GM19467 (cell line): Measurements from ENCODE around the gene FHOD1.

Source experiments
- ATAC-seq: cut with Tn5 transposase; IDR thresholded peaks from one replicate; pipeline ENCODE4 v1.9.1; 2021; ENCODE audit warnings: mild to moderate bottlenecking, moderate library complexity; ENCODE audit not compliant: unreplicated experiment

The FHOD1 gene

DNA sequence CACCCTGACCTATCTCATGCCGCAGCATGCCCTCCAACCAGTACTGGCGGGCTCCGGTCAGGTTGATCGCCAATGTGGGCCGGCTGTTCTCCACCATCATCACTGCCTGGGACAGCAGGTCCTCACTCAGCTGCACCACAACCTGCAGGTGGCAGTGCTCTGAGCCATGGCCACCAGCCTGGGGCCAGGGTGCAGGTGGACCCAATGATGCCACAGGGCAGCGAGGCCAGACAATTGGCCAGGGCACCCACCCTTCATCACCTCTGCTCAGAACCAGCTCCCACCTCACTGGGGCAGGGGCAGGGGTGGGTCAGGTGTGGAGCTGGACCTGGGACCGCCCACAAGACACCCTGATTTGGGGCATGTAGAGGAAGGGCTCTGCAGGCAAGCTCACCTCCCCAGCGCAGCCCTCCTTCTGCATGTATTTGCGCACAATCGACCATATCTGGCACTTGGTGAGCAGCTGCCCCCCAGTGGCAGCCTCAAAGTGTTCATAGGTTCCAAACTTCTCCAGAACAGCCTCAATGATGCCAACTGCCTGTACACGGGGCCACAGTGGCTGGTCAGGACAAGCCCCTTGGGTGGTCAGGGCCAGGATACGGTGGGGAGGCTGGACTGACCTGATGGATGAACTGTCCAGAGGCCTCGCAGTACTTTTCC lies 67.7 kb downstream of the FHOD1 start:
- no peak for ATAC-seq
